IMR-90 (cell line): ENCODE data around the gene CHL1. TPM values are rescaled to one million over a fixed set of nuclear protein-coding genes. Genes with fewer than 3 reads are reported as not detected.
A peak's percentile ranks its signal among the peaks of the same experiment; 100 is the strongest.

Experiments
- ATAC-seq: fragments of 200-7000 bp; cut with Tn5 transposase; 2 replicates; pipeline ENCODE4 v1.9.1; 2020; ENCODE audit warnings: low read depth, mild to moderate bottlenecking, moderate library complexity
- BruUV-seq: library from RNA; stranded (reverse); fragments of 400-500 nt; replicated peaks from 2 replicates; lab custom pipeline; 2021; lab: Mats Ljungman, UMichigan
- CTCF ChIA-PET: fragments of 300-600 bp; formaldehyde crosslinking; extraction: SDS; loops from one replicate; lab custom pipeline; 2021; ENCODE audit warnings: antibody characterized with exemption; lab: Yijun Ruan, JAX
- POLR2A ChIA-PET: fragments of 300-600 bp; sonication (Branson Sonifier 250); formaldehyde crosslinking; loops from one replicate; lab custom pipeline; 2022; ENCODE audit warnings: antibody characterized with exemption; ENCODE audit not compliant: unreplicated experiment; lab: Charles Lee
- DNase-seq: peaks from one replicate; pipeline ENCODE4 v3.0.0; 2013
- H2AFZ ChIP-seq: replicated peaks from 2 replicates; pipeline ENCODE3; 2013; ENCODE audit warnings: low read length, mild to moderate bottlenecking; ENCODE audit not compliant: poor library complexity
- H2AK5ac ChIP-seq: 2 replicates; pipeline ENCODE4 v1.6.1; 2013; ENCODE audit warnings: low read depth, low read length, inconsistent platforms
- H2AK9ac ChIP-seq: replicated peaks from 2 replicates; pipeline ENCODE3; 2013; ENCODE audit warnings: mild to moderate bottlenecking, low read depth, low read length, moderate library complexity; ENCODE audit not compliant: poor library complexity
- H2BK120ac ChIP-seq: 2 replicates; pipeline ENCODE4 v1.6.1; 2013; ENCODE audit warnings: low read depth, low read length, inconsistent platforms
- H2BK15ac ChIP-seq: 3 replicates; pipeline ENCODE4 v1.6.1; 2013; ENCODE audit warnings: low read depth, low read length, inconsistent platforms
- H2BK20ac ChIP-seq: 2 replicates; pipeline ENCODE4 v1.6.1; 2013; ENCODE audit warnings: low read depth, mild to moderate bottlenecking, inconsistent platforms, low read length, moderate library complexity
- H2BK5ac ChIP-seq: 2 replicates; pipeline ENCODE4 v1.6.1; 2013; ENCODE audit warnings: mild to moderate bottlenecking, low read depth, low read length, inconsistent platforms; ENCODE audit not compliant: poor library complexity, severe bottlenecking
- H3K14ac ChIP-seq: replicated peaks from 2 replicates; pipeline ENCODE4 v1.6.1; 2013; ENCODE audit warnings: low read depth, low read length, inconsistent platforms
- H3K18ac ChIP-seq: 2 replicates; pipeline ENCODE4 v1.6.1; 2013; ENCODE audit warnings: low read depth, low read length, control low read depth
- H3K23ac ChIP-seq: 2 replicates; pipeline ENCODE4 v1.6.1; 2013; ENCODE audit warnings: low read depth, low read length, inconsistent platforms
- H3K27ac ChIP-seq: 2 replicates; pipeline ENCODE4 v1.5.1; 2013; ENCODE audit warnings: mild to moderate bottlenecking, control low read depth, low read length; ENCODE audit not compliant: insufficient read depth
- H3K27me3 ChIP-seq: 2 replicates; pipeline ENCODE4 v1.6.1; 2013; ENCODE audit warnings: low read length; ENCODE audit not compliant: control insufficient read depth, insufficient read depth
- H3K36me3 ChIP-seq: 2 replicates; pipeline ENCODE4 v1.6.1; 2013; ENCODE audit warnings: low read length, mixed read lengths; ENCODE audit not compliant: control insufficient read depth, insufficient read depth
- H3K4ac ChIP-seq: 2 replicates; pipeline ENCODE4 v1.6.1; 2013; ENCODE audit warnings: low read depth, low read length, inconsistent platforms
- H3K4me1 ChIP-seq: 2 replicates; pipeline ENCODE4 v1.6.1; 2013; ENCODE audit warnings: low read length, mixed read lengths; ENCODE audit not compliant: control insufficient read depth, insufficient read depth
- H3K4me2 ChIP-seq: 2 replicates; pipeline ENCODE4 v1.6.1; 2013; ENCODE audit warnings: low read depth, mild to moderate bottlenecking, control low read depth, low read length, moderate library complexity
- H3K4me3 ChIP-seq: 2 replicates; pipeline ENCODE4 v1.5.1; 2013; ENCODE audit warnings: low read depth, mild to moderate bottlenecking, control low read depth, low read length, moderate library complexity; ENCODE audit not compliant: insufficient read depth
- H3K56ac ChIP-seq: 2 replicates; pipeline ENCODE4 v1.6.1; 2013; ENCODE audit warnings: low read length, inconsistent platforms; ENCODE audit not compliant: insufficient read depth; ENCODE audit errors: extremely low read depth
- H3K79me1 ChIP-seq, 2 experiments: 2 replicates each; pipeline ENCODE4 v1.6.1; 2013; ENCODE audit warnings: low read length in 2 of 2, inconsistent platforms in 1 of 2, low read depth in 1 of 2
- H3K9ac ChIP-seq: 2 replicates; pipeline ENCODE4 v1.6.1; 2013; ENCODE audit warnings: low read depth, low read length, control low read depth
- H3K9me1 ChIP-seq: 2 replicates; pipeline ENCODE4 v1.6.1; 2013; ENCODE audit warnings: low read length, inconsistent platforms; ENCODE audit not compliant: insufficient read depth
- H3K9me3 ChIP-seq: 2 replicates; pipeline ENCODE4 v1.6.1; 2013; ENCODE audit warnings: low read length; ENCODE audit not compliant: control insufficient read depth, insufficient read depth
- H4K20me1 ChIP-seq: 2 replicates; pipeline ENCODE4 v1.6.1; 2013; ENCODE audit warnings: low read length, inconsistent platforms; ENCODE audit not compliant: insufficient read depth
- H4K5ac ChIP-seq: 2 replicates; pipeline ENCODE4 v1.6.1; 2013; ENCODE audit warnings: mild to moderate bottlenecking, low read depth, low read length, control low read depth
- H4K8ac ChIP-seq, 2 experiments: 2 replicates each; pipeline ENCODE4 v1.6.1; 2013; ENCODE audit warnings: low read depth in 2 of 2, low read length in 2 of 2, control low read depth in 1 of 2, inconsistent platforms in 1 of 2
- H4K91ac ChIP-seq: 2 replicates; pipeline ENCODE4 v1.6.1; 2013; ENCODE audit warnings: low read depth, low read length, inconsistent platforms; ENCODE audit not compliant: insufficient read depth
- CEBPB ChIP-seq: IDR thresholded peaks from 2 replicates; pipeline ENCODE4 v1.6.1; 2012; ENCODE audit warnings: low read depth, low read length, improper control_type of control experiment
- RAD21 ChIP-seq: IDR thresholded peaks from 2 replicates; pipeline ENCODE4 v1.6.1; 2012; ENCODE audit warnings: low read length, improper control_type of control experiment
- WGBS, 2 experiments: methylation state at CpG; one replicate each; pipeline versions ENCODE4 v1.1.5 to v1.1.7; 2013; ENCODE audit warnings: missing lambda C conversion rate in 2 of 2; ENCODE audit not compliant: insufficient read length in 1 of 2; ENCODE audit errors: extremely low coverage in 2 of 2; 5-methylcytosine and 5-hydroxymethylcytosine counted together
- dilution Hi-C: fragments of 300-500 bp; cut with HindIII; formaldehyde crosslinking; loops from one replicate; pipeline ENCODE4 v1.14.3; 2018; ENCODE audit warnings: low sequenced_read_pairs; ENCODE audit not compliant: unreplicated experiment
- in situ Hi-C: fragments of 300-500 bp; cut with MboI; formaldehyde crosslinking; loops from 3 replicates; pipeline ENCODE4 v1.14.3; 2019; ENCODE audit warnings: low sequenced_read_pairs, inconsistent platforms, mixed read lengths
- intact Hi-C: fragments of 100-400 bp; cut with micrococcal nuclease; formaldehyde crosslinking; loops from 2 replicates; pipeline ENCODE4 v1.10.0; 2022
- polyA plus RNA-seq, 3 experiments: library from polyadenylated mRNA; depleted of rRNA; stranded (reverse); fragments of >200 nt; gene quantifications; 2 replicates each; pipeline ENCODE4 v1.2.3, GENCODE V29; 2012; ENCODE audit warnings: low replicate concordance in 1 of 3
- total RNA-seq: library from RNA; depleted of rRNA; stranded (reverse); fragments of >200 nt; gene quantifications from 2 replicates; pipeline ENCODE4 v1.2.3, GENCODE V29; 2012
- TF ChIP-seq, protein P1 (sequence below): conservative IDR thresholded peaks from 2 replicates; pipeline ENCODE4 v1.5.1; 2012; ENCODE audit warnings: mild to moderate bottlenecking, low read depth, low read length, improper control_type of control experiment
- TF ChIP-seq, protein P2 (sequence below): fragments of 150-350 bp; IDR thresholded peaks from 2 replicates; pipeline ENCODE4 v1.6.1; 2016; ENCODE audit warnings: low read depth, mild to moderate bottlenecking, low read length, moderate library complexity, borderline replicate concordance

Gene CHL1
- total and polyA plus RNA-seq, 2 of the 4 experiments (the other 2 are of a cell fraction) = 0.38 to 1.6 TPM

DNA sequence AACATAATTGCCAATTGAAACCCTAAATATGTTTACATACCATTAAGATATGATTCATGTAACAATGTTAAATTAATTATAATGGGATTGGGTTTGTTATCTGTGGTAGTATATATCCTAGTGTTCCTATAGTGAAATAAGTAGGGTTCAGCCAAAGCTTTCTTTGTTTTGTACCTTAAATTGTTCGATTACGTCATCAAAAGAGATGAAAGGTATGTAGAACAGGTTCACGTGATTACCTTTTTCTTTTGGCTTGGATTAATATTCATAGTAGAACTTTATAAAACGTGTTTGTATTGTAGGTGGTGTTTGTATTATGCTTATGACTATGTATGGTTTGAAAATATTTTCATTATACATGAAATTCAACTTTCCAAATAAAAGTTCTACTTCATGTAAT, 212.4 kb downstream of the CHL1 start:
- in situ Hi-C loops (no loop called here), dilution Hi-C loops (no loop called here), intact Hi-C loops (no loop called here)
- H3K27ac ChIP-seq = no peak overlapping the region
- no peak overlapping the region for H3K4me3 ChIP-seq
- no TSS peak for BruUV-seq
- H4K20me1 ChIP-seq = no peaks in the 10 kb centered on the region
- no peak overlapping the region for H2BK15ac ChIP-seq
- H2AFZ ChIP-seq = no peak overlapping the region
- no peak for ATAC-seq
- H4K8ac ChIP-seq = no peak overlapping the region
- no peak overlapping the region for H4K91ac ChIP-seq
- CTCF ChIA-PET = no interaction called here
- TF ChIP-seq, protein P1, sequence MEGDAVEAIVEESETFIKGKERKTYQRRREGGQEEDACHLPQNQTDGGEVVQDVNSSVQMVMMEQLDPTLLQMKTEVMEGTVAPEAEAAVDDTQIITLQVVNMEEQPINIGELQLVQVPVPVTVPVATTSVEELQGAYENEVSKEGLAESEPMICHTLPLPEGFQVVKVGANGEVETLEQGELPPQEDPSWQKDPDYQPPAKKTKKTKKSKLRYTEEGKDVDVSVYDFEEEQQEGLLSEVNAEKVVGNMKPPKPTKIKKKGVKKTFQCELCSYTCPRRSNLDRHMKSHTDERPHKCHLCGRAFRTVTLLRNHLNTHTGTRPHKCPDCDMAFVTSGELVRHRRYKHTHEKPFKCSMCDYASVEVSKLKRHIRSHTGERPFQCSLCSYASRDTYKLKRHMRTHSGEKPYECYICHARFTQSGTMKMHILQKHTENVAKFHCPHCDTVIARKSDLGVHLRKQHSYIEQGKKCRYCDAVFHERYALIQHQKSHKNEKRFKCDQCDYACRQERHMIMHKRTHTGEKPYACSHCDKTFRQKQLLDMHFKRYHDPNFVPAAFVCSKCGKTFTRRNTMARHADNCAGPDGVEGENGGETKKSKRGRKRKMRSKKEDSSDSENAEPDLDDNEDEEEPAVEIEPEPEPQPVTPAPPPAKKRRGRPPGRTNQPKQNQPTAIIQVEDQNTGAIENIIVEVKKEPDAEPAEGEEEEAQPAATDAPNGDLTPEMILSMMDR = no peak
- no peak for TF ChIP-seq RAD21
- TF ChIP-seq, protein P2, sequence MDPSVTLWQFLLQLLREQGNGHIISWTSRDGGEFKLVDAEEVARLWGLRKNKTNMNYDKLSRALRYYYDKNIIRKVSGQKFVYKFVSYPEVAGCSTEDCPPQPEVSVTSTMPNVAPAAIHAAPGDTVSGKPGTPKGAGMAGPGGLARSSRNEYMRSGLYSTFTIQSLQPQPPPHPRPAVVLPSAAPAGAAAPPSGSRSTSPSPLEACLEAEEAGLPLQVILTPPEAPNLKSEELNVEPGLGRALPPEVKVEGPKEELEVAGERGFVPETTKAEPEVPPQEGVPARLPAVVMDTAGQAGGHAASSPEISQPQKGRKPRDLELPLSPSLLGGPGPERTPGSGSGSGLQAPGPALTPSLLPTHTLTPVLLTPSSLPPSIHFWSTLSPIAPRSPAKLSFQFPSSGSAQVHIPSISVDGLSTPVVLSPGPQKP = no peak
- 0 out of 2 replicates have a peak, but pooled peaks have one; percentile 15 for TF ChIP-seq CEBPB
- H3K9ac ChIP-seq = no peak overlapping the region
- no peak overlapping the region for H4K5ac ChIP-seq
- no peak overlapping the region for H3K56ac ChIP-seq
- no peak overlapping the region for H2AK5ac ChIP-seq
- no peak overlapping the region for H2AK9ac ChIP-seq
- H3K4me1 ChIP-seq = no peaks in the 10 kb centered on the region
- no peak overlapping the region for H3K4me2 ChIP-seq
- H3K4ac ChIP-seq = no peak overlapping the region
- POLR2A ChIA-PET = interaction anchor here (0.6 kb wide), 1 partner anchor 54 kb away, joined by 4 read pairs; no protein-coding TSS in a partner anchor
- H3K18ac ChIP-seq = no peak overlapping the region
- H3K79me1 ChIP-seq = no peaks in the 10 kb centered on the region
- H3K36me3 ChIP-seq = no peaks in the 10 kb centered on the region
- H3K9me1 ChIP-seq = no peaks in the 10 kb centered on the region
- H3K23ac ChIP-seq = no peak overlapping the region
- H3K14ac ChIP-seq = no peak overlapping the region
- no peaks in the 10 kb centered on the region for H3K9me3 ChIP-seq
- 100% methylated on average over 2 of the region's 4 CpGs; no CpG with 5 or more reads in 1 of the 2 experiments for WGBS, 2 experiments
- no peak overlapping the region for H2BK20ac ChIP-seq
- DNase-seq = no peak
- no peak overlapping the region for H2BK5ac ChIP-seq
- no peak overlapping the region for H2BK120ac ChIP-seq
- H3K27me3 ChIP-seq = no peaks in the 10 kb centered on the region
